HL-60 (cell line): Measurements from ENCODE around the gene ATXN2L.

ENCODE experiments used
- DNase-seq, 2 experiments: peaks; one replicate each; pipeline ENCODE4 v3.0.0-alpha.2; 2010 to 2020; ENCODE audit warnings: low read depth in 1 of 2, low spot score in 1 of 2
- H3K27ac ChIP-seq: fragments of 250-450 bp; sonication (Bioruptor Pico); replicated peaks from 2 replicates; pipeline ENCODE4 v1.5.1; 2020; ENCODE audit warnings: mild to moderate bottlenecking, moderate library complexity
- H3K27me3 ChIP-seq: fragments of 250-450 bp; sonication (Bioruptor Pico); 2 replicates; pipeline ENCODE4 v1.5.1; 2021; ENCODE audit warnings: mild to moderate bottlenecking, moderate library complexity; ENCODE audit not compliant: insufficient read depth, poor library complexity, severe bottlenecking
- H3K4me3 ChIP-seq: replicated peaks from 2 replicates; pipeline ENCODE4 v1.5.1; 2011; ENCODE audit warnings: mild to moderate bottlenecking, control low read depth, low read length; ENCODE audit not compliant: insufficient read depth
- GABPA ChIP-seq: IDR thresholded peaks from 2 replicates; pipeline ENCODE4 v1.6.1; 2012; ENCODE audit warnings: low read depth
- POLR2AphosphoS5 ChIP-seq: IDR thresholded peaks from 2 replicates; pipeline ENCODE4 v1.6.1; 2012; ENCODE audit warnings: low read depth
- SPI1 ChIP-seq: IDR thresholded peaks from 2 replicates; pipeline ENCODE4 v1.6.1; 2012; ENCODE audit warnings: low read depth, mild to moderate bottlenecking, borderline replicate concordance
- TF ChIP-seq, protein P1 (sequence below): IDR thresholded peaks from 2 replicates; pipeline ENCODE4 v1.6.1; 2012; ENCODE audit warnings: low read depth; ENCODE audit not compliant: insufficient replicate concordance
- TF ChIP-seq, protein P2 (sequence below): IDR thresholded peaks from one replicate; pipeline ENCODE4 v1.5.1; 2011; ENCODE audit warnings: low read length, control low read depth, inconsistent platforms; ENCODE audit not compliant: insufficient read depth

Gene ATXN2L

DNA sequence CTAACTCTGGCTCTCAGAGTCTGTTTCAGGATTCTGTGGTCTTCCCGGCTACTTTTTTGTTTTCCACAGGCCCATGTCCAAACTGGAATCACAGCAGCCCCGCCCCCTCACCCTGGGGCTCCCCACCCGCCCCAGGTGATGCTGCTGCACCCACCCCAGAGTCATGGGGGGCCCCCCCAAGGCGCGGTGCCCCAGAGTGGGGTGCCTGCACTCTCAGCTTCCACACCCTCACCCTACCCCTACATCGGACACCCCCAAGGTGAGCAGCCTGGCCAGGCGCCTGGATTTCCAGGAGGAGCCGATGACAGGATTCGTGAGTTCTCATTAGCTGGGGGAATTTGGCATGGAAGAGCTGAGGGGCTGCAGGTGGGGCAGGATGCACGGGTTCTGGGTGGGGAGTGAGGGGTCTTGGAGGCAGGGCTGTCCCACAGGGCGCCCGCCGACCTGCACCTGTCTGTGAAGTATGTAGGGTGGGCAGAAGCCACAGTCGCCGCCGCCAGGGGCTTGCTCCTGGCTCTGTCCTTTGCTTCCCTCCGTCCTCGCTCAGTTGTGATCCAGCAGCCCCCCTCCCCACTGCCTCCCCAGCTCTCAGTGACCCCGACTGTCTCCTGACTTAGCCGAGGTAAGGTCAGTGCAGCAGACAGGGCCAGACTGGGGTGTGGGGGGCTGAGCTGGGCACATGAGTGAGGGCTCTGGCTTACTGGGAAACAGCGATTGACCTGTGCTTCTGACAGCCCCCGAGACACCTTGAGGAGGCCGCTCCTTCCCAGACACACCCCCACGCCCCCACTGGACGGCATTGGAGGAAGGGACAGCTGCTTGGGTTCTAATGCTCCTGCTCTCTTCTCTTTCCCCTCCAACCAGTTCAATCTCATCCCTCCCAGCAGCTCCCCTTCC is 13.3 kb downstream of the ATXN2L start:
- TF ChIP-seq POLR2AphosphoS5 (no peak; the same call in 1 of the 2 replicates), SPI1 (no peak), GABPA (no peak)
- TF ChIP-seq, protein P1, sequence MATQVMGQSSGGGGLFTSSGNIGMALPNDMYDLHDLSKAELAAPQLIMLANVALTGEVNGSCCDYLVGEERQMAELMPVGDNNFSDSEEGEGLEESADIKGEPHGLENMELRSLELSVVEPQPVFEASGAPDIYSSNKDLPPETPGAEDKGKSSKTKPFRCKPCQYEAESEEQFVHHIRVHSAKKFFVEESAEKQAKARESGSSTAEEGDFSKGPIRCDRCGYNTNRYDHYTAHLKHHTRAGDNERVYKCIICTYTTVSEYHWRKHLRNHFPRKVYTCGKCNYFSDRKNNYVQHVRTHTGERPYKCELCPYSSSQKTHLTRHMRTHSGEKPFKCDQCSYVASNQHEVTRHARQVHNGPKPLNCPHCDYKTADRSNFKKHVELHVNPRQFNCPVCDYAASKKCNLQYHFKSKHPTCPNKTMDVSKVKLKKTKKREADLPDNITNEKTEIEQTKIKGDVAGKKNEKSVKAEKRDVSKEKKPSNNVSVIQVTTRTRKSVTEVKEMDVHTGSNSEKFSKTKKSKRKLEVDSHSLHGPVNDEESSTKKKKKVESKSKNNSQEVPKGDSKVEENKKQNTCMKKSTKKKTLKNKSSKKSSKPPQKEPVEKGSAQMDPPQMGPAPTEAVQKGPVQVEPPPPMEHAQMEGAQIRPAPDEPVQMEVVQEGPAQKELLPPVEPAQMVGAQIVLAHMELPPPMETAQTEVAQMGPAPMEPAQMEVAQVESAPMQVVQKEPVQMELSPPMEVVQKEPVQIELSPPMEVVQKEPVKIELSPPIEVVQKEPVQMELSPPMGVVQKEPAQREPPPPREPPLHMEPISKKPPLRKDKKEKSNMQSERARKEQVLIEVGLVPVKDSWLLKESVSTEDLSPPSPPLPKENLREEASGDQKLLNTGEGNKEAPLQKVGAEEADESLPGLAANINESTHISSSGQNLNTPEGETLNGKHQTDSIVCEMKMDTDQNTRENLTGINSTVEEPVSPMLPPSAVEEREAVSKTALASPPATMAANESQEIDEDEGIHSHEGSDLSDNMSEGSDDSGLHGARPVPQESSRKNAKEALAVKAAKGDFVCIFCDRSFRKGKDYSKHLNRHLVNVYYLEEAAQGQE: no peak
- TF ChIP-seq, protein P2, sequence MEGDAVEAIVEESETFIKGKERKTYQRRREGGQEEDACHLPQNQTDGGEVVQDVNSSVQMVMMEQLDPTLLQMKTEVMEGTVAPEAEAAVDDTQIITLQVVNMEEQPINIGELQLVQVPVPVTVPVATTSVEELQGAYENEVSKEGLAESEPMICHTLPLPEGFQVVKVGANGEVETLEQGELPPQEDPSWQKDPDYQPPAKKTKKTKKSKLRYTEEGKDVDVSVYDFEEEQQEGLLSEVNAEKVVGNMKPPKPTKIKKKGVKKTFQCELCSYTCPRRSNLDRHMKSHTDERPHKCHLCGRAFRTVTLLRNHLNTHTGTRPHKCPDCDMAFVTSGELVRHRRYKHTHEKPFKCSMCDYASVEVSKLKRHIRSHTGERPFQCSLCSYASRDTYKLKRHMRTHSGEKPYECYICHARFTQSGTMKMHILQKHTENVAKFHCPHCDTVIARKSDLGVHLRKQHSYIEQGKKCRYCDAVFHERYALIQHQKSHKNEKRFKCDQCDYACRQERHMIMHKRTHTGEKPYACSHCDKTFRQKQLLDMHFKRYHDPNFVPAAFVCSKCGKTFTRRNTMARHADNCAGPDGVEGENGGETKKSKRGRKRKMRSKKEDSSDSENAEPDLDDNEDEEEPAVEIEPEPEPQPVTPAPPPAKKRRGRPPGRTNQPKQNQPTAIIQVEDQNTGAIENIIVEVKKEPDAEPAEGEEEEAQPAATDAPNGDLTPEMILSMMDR: no peak
- Histone ChIP-seq H3K27me3 (no peaks in the 10 kb centered on the region), H3K27ac (no peak overlapping the region), H3K4me3 (no peak overlapping the region)
- DNase-seq: no peak

DNA sequence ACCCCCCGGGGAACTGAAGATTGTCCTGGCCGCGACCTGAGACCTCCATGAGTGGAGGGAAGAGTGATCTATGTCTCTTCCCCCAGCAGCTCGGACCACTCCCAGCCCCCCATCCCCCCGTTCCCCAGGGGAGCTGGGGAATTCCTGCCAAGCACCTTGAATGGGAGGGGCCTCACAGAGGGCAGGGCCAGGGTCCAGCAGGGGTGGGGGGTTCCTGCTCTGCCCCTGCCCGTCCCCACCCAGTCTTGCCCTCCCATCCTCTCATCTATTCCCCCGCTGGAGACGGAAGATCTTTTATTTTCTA is 13.9 kb downstream of the ATXN2L start:
- TF ChIP-seq GABPA: no peak
- TF ChIP-seq, protein P1: no peak
- TF ChIP-seq POLR2AphosphoS5: no peak
- TF ChIP-seq, protein P2: no peak
- TF ChIP-seq SPI1: no peak
- Histone ChIP-seq H3K27me3 (no peaks in the 10 kb centered on the region), H3K27ac (no peak overlapping the region), H3K4me3 (no peak overlapping the region)
- no peak for DNase-seq

DNA sequence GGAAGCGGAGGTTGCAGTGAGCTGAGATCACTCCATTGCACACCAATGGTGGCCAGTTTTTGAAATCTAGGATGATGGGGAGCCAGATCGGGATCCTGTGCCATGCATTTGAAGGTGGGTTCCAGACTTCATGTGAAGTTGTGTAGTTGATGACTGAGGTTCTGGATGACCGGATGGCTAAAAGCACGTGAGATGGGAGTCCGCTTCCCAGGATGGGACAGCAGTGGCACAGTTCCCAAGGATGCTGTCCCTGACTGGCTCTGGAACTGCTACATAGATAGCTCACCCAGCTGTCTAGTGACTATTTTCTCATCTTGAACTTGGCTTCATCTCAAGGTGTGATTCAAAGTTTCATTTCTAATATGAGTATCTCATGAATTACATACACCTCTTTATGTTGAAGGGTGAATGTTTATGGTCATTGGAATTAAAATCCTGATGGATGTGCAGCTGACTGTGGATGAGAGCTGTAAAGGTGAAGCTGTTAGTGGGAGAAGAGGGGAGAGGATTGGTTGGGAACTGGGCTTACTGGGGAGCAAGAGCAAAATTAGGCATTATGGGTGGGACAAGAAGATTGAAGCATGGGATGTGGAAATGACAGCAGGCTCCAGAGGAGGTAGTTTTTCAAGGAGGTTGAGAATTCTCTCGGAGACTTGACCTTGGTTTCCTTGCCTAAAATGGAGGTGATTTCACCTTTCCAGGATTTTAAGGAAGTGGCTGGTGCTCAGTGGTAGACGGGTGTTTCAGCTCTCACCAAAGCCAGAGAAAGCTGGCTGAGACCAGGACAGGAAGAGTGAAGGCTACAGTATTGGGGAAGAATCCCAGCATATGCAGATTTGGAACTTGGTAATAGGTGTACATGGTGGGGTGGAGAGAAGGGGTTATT is 15.1 kb downstream of the ATXN2L start:
- H3K27me3 ChIP-seq: no peaks in the 10 kb centered on the region
- H3K4me3 ChIP-seq: no peak overlapping the region
- H3K27ac ChIP-seq: no peak overlapping the region
- DNase-seq: no peak
- TF ChIP-seq, protein P2: no peak
- peak; percentile 54 for TF ChIP-seq SPI1
- TF ChIP-seq POLR2AphosphoS5: peak; percentile 47; the same call in 1 of the 2 replicates
